HG02798 (cell line): ENCODE measurements around the gene NLRP12.
"Not testable (repeated sequence)": the region's sequence is repeated elsewhere in the genome, so short reads cannot be mapped to it uniquely, and the experiment has no call there.

Experiments used
- ATAC-seq: cut with Tn5 transposase; IDR thresholded peaks from one replicate; pipeline ENCODE4 v1.9.1; 2021; ENCODE audit warnings: mild to moderate bottlenecking; ENCODE audit not compliant: unreplicated experiment, poor library complexity

The NLRP12 gene

DNA sequence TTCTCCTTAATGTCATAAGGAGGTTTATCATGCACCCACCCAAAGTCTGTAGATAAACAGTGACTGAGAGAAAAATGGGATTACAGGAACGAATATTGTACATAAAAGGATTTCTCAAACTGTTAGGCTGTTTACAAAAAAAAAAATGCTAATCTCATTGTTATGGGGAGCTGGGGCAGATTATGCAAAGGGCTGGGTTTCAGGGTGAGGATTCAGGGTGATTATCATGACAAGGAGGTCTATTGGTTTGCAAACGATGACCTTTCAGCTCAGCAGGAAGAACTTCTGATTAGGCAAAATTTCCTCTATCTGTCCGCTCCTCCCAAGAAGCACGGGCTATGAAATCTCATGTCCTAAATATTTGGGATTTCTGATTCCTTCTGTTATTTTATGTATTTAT, 41.4 kb downstream of the NLRP12 start:
- ATAC-seq: no peak

GRCh38 chr19:53781332-53781731, 42.8 kb downstream of the NLRP12 start:
- not testable (repeated sequence) for ATAC-seq

- no peak for ATAC-seq
Observed at GRCh38 chr19:53780506-53780905, 43.6 kb downstream of the NLRP12 start.

DNA sequence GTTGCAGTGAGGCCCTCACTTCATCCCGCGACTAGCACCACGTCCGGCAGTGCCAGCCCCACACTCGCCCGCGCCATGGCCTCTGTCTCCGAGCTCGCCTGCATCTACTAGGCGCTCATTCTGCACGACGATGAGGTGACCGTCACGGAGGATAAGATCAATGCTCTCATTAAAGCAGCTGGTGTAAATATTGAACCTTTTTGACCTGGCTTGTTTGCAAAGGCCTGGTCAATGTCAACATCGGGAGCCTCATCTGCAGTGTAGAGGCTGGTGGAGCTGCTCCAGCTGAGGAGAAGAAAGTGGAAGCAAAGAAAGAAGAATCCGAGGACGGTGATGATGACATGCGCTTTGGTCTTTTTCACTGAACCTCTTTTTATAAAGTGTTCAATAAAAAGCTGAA, 48.6 kb downstream of the NLRP12 start:
- no peak for ATAC-seq

- not testable (repeated sequence) for ATAC-seq
Observed at GRCh38 chr19:53774491-53774890, 49.6 kb downstream of the NLRP12 start.

DNA sequence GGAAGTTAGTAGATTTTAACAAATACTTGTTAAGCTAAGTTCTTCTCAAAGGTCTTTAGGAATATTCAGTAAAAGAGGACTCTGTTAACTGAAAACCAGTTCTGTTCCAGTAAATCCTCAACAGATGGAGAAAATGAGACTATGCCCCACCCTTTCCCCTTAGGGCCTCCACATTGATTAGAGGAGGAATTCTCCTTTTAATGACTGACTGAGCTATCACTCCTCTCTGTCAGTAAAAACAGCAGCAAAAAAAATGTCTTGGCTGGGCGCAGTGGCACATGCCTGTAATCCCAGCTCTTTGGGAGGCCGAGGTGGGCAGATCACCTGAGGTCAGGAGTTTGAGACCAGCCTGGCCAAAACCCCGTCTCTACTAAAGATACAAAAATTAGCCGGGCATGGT, 50.1 kb downstream of the NLRP12 start:
- ATAC-seq: no peak

DNA sequence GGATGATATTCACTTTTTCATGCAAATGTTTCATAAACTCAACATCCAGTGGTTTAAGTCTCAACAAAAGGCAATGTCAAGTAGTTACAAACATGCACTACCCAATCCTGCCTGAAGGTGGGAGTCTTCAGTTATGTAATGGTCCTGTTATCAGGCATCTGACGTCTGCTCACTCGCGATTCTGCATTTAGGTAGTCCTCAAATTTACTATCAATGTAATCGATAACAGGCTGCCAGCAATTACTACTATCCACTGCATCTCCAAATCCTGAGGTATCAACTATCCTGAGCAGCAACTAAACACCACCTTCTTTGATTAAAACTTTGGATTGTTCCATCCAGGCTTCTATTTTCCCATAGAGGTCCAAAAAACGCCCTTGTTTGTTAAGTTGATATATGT, 51.2 kb downstream of the NLRP12 start:
- no peak for ATAC-seq

GRCh38 chr19:53771144-53771543, 53.0 kb downstream of the NLRP12 start:
- no peak for ATAC-seq

- ATAC-seq: not testable (repeated sequence)
Observed at GRCh38 chr19:53769696-53770309, 54.3 kb downstream of the NLRP12 start.

GRCh38 chr19:53768401-53768800, 55.7 kb downstream of the NLRP12 start:
- ATAC-seq: no peak

DNA sequence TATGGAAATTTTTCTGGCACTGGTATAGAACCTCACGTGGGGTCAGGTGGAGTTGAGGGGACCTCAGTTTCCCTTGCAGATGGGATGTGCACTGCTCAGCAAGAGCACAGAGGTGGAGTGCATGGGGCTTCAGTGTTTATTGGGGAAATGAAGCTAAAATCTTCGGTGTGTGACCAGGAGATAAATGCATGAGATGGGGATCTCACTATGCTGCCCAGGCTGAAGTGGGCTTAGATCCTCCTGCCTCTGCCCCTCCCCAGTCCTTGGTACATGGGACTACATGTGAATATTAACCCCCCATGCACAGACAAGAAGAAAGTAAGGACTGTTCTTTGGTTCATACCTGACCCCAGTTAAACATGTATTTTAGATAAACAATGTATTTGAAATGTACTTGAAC, 65.1 kb downstream of the NLRP12 start:
- not testable (repeated sequence) for ATAC-seq
